NOMO-1 treated with dmso at 0.1 percent for 144 hours (cell line): ENCODE results near the gene RABEP2.
"Not testable (repeated sequence)": the region's sequence is repeated elsewhere in the genome, so short reads cannot be mapped to it uniquely, and the experiment has no call there.

Source experiments
- DNase-seq: peaks from one replicate; lab custom pipeline; 2025; ENCODE audit not compliant: unreplicated experiment; lab: John Stamatoyannopoulos, UW

RABEP2 gene

GRCh38 chr16:28879841-28880588 is 45.0 kb downstream of the RABEP2 start:
- DNase-seq, result peak; percentile 77

- DNase-seq, result no peak
Observed at GRCh38 chr16:28879261-28879840, 45.7 kb downstream of the RABEP2 start.

GRCh38 chr16:28878083-28878926 is 46.7 kb downstream of the RABEP2 start, which contains the start of gene ATP2A1:
ATP2A1 (plus strand) TSS chr16:28878488; CDS start chr16:28878672, 184 bp downstream.
- no peak for DNase-seq

GRCh38 chr16:28877655-28878000 is 47.4 kb downstream of the RABEP2 start:
- DNase-seq, result no peak

DNA sequence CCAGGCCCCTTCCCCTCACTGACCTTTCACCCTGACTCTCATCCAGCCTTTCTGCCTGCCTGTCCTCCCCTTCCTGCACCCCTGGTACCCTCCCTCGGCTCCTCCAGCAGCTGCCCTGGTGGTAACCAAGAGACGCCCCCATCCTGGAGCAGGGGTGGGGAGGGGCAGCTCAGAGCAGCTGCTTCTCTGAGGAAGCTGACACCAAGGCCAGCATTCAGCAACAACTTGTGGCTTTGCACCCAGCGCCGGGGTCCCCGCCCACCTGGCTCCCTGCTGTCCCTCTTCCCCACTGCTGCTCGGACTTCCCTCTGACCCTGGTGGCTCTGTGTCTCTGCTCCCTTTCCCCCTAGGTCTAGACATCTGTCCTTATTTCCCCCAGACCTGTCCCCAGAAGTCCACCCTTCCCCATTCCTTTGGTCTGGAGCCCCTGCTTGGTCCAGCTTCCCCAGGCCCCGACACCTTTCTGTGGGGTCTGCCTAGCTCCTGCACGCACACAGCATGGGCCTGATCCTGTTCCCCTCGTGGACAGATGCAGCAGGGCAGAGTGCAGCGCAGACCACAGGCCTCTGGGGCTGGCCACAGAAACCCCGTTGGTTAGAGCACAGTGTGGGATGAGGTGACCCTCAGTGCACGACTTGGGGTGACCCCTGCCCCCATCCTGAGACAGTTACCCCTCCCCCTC is 47.9 kb downstream of the RABEP2 start:
- no peak for DNase-seq

DNA sequence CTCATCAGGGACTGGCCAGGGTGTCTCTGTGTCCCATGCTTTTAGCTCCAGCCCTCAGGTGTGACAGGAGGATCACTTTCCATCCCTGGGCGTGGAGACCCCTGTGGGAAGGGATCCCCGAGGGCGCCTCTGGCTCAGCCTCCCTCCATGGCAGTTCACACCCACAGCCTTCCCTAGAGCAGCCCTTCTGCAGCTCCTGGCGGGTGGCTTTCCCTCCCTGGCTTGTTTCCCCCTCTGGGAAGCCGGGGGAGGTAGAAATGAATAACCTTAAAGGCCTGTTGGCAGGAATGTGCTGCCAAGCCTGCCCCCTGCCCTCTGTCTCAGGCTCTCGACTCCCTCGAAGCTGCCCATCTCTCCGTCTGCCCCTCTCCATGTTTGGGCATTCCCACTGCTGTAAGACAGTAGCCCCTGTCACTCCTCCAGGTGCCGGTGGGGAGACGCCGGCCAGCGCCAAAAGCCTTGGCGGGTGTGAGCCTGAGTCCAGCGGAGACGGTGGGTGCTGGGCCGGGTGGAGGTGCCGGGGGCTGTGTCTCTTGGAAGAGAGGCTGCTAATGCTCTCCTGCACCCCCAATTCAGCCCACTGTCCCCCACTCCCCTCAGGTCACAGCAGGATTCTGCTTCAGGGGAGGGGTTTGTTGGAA is 48.9 kb downstream of the RABEP2 start:
- no peak for DNase-seq

DNA sequence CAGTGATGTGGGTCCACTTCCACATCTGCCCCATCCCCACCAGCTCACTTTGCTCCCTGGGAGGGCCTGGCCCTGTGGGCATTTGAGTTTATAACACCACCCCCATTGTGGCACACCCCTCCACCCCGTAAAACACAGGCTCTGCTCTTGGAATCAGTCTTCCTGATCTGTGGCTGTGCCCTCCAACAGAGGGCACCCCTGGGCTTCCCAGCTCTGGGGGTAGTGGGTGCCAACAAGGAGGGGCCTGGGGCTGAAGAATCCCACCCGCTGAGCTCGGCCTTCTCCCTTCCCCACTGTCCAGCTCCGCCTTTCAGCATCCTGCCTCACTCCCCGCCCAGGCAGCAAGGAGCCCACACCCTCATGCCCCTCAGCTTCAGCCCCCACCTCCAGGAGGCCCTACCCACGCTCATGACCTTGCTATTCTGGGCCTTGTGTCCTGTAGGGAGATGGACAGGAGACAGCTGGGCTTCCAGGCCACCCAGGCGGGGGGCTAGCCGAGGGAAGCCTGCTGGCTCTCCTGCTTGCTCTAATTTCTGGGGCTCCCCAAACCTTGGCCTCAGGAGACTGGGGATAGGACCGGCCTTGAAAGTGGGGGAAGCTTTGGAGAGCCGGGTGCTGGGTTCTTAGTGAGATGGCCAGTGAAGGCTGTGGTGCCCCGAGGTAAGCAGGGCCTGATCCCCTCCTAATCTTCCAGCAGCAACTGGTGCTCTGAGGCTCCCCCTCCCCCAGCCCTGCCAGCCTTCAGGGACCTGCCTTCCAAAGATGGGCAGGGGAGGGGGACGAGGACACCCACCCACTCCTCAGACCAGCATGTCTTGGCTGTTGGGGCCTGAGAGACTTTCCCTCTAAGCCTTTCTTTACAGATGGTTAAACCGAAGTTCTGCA is 49.7 kb downstream of the RABEP2 start:
- no peak for DNase-seq

DNA sequence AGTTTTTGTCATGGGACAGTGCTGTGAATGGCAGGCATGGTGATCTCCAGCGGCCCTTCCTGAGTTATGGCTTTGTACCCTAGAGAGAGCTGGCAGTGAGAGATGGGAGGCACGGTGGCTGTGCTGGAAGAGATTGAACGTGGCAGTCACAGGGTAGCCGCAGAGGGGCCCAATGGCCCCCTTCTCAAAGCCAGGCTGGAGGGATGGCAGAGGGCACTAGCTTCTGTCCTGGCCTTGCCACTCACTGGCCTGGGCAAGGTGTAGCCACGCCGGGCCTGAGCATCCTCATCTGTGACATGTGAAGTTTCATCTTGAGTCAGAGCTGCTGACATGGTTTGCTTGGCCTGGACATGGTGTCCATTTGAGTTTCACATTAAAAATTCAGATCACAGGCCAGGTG is 50.6 kb downstream of the RABEP2 start:
- DNase-seq, result no peak

DNA sequence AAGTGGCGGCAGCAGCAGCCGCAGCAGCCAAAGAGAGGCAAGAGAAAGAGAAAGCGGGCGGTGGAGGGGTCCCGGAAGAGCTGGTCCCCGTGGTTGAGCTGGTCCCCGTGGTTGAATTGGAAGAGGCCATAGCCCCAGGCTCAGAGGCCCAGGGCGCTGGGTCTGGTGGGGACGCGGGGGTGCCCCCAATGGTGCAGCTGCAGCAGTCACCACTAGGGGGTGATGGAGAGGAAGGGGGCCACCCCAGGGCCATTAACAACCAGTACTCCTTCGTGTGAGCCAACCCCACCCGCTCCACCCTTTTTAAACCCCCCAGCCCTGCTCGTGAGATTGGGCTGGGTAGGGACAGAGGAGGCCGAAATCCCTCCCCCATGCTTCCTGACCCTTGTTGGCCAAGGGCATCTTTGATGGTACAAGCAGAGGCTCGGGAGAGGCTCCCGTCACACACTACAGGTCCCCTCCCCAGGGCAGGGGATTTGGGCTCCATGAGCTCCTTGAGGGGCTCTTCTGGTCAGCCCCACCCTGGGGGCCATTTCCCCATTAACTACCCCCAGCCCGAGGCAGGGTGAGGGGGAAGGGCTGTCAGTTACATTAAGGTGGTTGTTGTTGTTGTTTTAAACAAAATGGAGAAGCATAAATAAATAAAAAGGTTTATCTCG is 51.4 kb downstream of the RABEP2 start:
- DNase-seq, result no peak

GRCh38 chr16:28872952-28873351 is 52.1 kb downstream of the RABEP2 start:
- DNase-seq, result no peak

GRCh38 chr16:28869201-28869600 is 55.8 kb downstream of the RABEP2 start:
- DNase-seq, result no peak

GRCh38 chr16:28867646-28868045 is 57.4 kb downstream of the RABEP2 start:
- DNase-seq, result not testable (repeated sequence)

GRCh38 chr16:28867241-28867640 is 57.8 kb downstream of the RABEP2 start:
- no peak for DNase-seq

DNA sequence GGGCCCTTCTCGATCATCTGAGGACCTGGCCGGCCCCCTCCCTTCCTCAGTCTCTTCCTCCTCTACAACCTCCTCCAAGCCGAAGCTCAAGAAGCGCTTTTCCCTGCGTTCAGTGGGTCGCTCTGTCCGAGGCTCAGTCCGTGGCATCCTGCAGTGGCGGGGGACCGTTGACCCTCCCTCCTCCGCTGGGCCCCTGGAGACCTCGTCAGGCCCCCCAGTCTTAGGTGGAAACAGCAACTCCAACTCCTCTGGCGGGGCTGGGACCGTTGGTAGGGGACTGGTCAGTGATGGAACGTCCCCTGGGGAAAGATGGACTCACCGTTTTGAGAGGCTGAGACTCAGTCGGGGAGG is 58.6 kb downstream of the RABEP2 start:
- no peak for DNase-seq

DNA sequence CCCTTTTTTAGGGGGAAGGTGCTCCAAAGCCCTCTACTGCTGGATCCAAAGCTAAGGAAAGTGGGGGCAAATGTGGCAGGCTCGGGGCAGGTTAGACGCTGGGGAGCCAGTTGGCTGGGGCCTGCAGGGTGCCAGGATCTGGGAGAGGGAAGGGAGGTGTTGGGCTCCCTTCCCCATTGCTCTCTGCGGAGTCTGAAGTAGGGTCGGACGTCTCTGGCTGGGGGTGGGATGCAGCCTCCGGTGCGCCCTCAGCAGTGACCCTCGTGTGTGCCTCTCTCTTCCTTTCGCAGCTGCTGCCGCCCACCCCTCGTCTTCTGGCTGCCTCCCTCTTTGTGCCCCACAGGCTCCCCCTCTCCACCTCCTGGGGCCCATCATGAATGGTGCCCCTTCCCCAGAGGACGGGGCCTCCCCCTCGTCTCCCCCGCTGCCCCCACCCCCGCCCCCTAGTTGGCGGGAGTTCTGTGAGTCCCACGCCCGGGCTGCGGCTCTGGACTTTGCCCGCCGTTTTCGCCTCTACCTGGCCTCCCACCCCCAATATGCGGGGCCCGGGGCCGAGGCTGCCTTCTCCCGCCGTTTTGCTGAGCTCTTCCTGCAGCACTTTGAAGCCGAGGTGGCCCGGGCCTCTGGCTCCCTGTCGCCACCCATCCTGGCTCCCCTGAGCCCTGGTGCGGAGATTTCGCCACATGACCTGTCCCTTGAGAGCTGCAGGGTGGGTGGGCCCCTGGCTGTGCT is 59.1 kb downstream of the RABEP2 start:
- no peak for DNase-seq

DNA sequence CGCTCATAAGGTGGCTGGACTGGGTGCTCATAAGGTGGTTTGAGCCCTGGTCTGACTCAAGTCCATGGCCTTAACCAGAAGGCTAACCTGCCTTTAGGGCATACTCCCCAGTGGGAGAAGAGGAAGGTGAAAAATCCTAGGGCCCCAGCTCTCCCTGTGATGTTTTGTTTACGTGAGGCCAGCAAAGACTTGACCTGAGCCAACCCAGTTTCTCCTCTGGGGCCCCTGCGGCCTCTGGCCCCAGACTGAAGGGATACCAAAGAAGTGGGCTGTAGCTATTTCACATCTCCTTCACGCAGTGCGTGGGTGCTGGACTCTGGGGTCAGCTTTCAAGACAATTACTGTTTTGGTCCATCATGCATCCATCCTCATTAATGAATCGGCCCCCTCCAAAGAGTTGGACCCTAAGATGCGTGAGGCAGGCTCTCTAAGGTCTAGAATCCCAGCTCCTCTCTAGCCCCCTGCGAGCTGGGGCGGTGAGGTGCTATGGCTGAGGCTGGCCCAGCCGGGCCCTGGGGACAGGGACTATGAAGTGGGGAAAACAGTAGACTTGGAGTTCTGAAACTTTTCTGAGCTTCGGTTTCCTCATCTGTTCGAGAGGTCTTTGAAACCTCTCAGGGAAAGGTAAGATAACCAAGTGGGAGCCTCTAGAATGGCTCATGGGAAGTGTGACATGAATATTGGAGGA is 59.9 kb downstream of the RABEP2 start:
- DNase-seq, result no peak

GRCh38 chr16:28863929-28864793 is 60.9 kb downstream of the RABEP2 start:
- DNase-seq, result no peak
